Hematopoietic multipotent progenitor cell (in vitro differentiated cells): Measurements from ENCODE around the gene ADGRV1. TPM values are rescaled to one million over a fixed set of nuclear protein-coding genes. Genes with fewer than 3 reads are reported as not detected.
"Not testable (repeated sequence)": the region's sequence is repeated elsewhere in the genome, so short reads cannot be mapped to it uniquely, and the experiment has no call there.

Experiments used
- DNase-seq, 3 donors: peaks; one replicate each; pipeline ENCODE4 v3.0.0-alpha.2; 2011 to 2015; ENCODE audit warnings: low read depth in 2 of 3, low spot score in 2 of 3
- total RNA-seq: library from RNA; depleted of rRNA; stranded (reverse); fragments of >200 nt; gene quantifications from one replicate; pipeline ENCODE4 v1.2.3, GENCODE V29; 2012

The ADGRV1 gene
- total RNA-seq, 1 donor = 0.27 TPM

GRCh38 chr5:91016322-91016721 is 457.7 kb downstream of the ADGRV1 start:
- no peak for DNase-seq

DNA sequence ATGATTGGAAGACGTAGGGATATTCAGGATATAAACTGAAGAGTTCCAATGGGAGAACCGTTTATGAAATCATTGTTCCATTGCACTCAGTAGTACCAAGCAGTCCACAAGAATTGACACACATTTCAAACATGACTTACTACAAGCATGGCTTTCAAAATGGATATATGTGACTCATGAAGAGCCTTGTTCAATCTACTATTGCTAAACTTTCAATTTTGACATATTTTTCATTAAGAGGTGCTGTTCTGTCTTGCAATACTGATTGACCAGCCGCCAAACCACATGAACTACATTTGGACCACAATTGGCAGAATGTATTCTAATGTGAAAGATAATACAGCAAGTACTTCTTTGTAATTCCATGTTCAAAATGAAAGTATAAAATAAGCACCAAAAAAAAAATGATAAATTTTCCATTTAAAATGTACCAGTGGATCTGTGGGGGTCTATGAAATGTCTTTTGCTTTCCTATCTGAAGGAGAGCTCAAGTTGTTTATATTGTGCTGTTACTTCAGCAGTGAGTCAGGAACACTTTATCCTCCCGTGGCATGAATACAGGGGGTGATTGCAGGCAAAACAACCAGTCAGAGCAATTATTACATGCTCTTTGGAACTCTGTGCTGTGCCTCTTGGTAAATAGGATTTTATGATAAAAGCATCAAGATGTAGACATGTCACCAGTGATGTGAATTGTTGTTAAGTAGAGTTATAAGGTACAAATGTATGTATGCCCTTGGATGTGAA is 458.5 kb downstream of the ADGRV1 start:
- DNase-seq = no peak

DNA sequence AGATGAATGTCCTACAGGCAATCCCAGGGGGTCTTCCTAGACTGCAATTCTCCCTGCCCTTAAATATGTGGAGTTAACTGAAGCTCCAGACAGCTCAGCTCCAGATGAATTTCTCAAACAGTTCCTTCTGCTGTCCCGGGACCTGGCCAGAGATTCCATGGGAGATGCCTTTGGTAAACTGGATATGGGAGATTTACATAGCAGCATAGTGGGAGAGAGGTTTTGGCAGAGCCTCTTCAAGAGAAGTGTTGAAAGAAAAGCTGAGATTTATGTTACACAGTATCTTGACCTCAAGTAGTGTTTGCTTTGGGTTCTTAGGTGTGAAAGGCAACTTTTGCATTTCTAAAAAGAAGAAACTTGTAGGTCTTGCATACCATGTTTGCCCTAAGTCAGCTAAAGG is 459.6 kb downstream of the ADGRV1 start:
- no peak for DNase-seq

DNA sequence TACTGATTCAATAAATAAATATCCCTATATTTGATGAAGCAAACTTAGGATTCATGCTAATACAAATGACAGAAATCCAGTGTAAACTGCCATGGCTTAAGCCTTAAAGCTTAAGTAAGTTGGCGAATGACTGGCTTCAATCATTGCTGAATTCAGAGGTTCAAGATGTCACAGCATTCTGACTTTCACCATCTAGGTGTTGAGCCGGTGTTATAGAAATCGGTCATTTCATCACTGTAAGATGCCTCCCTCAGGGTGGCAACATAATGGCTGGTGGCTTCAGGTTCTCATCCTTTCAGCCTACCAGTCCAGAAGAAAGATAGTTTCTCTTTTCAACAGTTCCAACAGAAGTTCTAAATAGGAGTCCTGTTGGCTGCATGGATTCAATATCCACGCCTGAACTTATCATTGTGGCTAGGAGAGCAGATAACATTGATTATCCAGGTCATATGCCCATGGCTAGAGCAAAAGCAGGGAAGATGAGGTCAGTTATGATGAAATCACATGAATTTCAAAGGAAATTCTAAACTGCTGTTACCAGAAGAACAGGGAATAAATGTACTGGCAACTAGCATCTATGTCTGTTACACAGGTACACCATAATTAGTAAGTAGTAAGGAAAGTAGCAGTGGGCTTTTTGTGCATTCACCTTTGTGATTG is 460.2 kb downstream of the ADGRV1 start:
- DNase-seq = no peak

- no peak for DNase-seq
Measured at GRCh38 chr5:91020065-91020800, 461.6 kb downstream of the ADGRV1 start.

- DNase-seq = no peak
Measured at GRCh38 chr5:91022518-91022917, 463.9 kb downstream of the ADGRV1 start.

- no peak for DNase-seq
Measured at GRCh38 chr5:91024206-91024605, 465.6 kb downstream of the ADGRV1 start.

- DNase-seq = no peak
Measured at GRCh38 chr5:91024727-91025126, 466.1 kb downstream of the ADGRV1 start.

DNA sequence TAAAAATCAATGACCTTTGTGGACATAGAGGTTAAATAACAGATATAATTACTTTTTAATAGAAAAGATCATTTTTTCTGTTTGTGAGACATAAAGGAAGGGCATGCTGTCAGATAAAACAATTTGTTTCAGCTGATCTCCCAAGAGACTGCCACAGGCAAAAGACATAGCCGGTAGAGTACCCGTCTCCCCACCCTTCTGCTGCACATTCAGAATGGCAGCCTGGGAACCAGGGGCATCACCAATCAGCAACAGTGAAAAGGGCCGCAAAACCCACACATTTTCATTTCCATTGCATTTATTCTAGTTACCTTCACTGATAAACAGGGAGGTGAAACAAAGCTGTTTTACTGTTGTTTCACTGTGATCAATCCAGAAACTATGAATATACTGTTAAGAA is 466.9 kb downstream of the ADGRV1 start:
- DNase-seq = no peak

DNA sequence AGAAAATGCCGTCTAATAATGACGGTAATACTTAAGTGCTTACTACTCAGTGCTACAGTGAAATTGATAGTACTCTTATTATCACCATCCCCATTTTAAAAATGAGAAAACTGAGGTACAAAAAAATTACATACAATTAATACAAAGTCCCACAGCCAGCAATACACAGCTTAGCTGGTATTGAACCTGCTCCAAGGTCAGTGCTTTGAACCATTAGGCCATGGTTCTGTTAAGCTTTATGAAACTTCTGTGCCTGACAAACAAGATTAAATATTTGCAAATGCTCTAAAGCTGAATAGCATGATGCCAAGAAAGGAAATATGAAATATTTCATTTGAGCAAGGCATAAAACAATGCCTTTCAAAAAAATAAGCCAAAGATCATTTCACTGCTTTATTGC is 467.4 kb downstream of the ADGRV1 start:
- no peak for DNase-seq

DNA sequence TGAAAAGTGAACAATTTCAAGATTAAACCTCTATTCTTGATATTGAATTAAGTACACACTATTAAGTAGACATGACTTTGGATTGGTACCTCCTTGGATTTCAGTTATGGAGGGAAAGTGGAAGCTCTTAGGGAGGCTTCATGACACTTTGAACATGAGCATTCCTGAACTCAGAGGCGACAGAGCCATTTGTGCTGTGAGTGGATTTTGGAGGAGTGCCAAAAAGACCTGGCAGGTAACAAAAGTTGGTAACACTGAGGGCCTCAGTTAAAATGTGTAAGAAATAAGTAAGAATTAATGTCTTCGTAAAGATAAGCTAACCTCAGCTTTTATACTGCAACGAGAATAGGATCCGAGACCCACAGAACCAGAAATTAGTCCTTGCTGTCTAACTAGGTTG is 467.9 kb downstream of the ADGRV1 start:
- DNase-seq = no peak

GRCh38 chr5:91027405-91028139 is 469.0 kb downstream of the ADGRV1 start:
- no peak for DNase-seq

DNA sequence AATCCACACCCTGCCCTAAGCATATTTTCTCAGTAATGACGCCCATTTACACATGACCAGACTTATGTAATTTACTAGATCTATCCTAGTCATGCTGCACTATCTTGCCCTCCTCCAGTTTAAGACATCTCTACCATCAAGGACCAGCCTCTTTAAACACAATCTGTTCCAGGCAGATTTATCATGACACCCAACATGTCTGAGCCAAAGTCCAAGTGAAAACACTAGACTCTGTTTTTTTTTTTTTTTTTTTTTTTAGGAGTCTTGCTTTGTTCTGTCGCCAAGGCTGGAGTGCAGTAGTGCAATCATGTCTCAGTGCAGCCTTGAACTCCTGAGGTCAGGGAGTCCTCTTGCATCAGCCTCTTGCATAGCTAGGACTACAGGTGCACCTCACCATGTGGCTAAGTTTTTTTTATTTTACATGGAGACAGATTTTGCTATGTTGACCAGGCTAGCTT is 469.9 kb downstream of the ADGRV1 start:
- no peak for DNase-seq

DNA sequence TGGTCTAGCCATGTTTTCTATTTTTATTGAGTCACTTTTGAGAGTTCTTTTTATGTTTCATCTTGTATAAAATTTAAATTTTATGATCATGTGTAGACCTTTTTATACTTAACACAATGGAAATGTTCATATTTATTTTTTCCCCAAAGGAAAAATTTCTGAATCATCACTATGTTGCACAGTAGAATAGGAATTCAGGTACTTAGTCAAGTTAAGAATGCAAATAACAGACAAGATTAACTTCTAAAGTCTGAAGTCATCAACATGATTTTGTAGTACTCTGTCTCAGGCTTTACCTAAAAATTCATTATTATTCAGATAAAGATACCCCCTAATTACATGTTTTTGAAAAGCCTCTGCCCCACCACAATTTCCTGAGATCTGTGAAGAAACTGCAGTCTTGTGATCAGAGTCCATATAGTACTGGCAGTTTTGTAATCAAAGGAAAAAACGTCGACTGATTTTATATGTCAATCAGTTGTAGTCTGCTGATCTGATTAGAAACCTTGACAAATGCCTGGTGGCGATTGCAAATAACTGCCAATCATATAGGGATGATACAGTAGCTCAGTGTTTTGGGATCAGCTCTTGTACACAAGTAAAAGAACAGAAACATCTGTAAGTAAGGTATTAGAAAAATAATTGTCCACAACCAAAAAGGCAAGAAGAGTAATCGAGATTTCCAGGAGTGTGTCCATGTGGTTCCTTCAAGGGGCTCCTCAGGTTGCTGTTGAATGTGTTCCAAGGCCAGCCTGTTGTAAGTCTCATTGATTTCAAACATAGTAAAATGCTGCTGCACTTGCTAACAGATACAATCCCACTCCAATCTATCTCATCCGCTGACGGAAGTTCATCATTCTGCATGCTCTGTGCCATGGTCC is 472.2 kb downstream of the ADGRV1 start:
- DNase-seq = no peak

DNA sequence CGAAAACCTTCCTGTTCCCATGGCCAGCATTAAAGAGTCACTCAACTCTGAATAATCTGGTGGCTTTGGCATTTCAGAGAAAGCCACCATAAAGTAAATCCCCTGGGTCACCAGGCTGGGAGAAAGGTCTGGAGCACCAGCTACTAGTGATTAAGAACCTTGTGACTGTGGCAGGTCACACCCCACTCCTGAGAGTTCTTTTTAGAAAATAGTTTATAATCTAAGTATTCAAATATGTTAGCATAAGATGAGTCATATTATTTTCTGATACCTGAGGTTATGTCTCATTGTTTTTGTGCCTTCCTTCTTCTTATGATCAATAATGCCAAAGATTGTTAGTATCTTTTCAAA is 472.8 kb downstream of the ADGRV1 start:
- DNase-seq = no peak

DNA sequence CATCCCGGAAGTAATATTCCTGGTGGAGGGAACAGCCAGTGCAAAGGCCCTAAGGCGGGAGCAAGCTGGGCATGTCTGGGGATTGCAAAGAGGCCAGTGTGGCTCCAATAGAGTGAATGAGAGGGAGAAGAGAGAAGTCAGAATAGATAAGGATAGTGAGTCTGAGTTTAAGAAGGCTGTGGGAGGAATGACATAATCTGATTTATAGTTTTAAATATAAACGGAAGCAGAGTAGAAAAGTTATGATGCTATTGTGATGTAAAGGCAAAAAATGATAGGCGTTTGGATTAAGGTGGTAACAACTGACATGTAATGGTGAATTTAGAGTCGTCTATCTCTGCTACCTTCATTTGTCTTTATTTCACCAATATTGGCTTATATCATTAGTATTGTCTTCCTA is 473.5 kb downstream of the ADGRV1 start:
- DNase-seq = no peak

DNA sequence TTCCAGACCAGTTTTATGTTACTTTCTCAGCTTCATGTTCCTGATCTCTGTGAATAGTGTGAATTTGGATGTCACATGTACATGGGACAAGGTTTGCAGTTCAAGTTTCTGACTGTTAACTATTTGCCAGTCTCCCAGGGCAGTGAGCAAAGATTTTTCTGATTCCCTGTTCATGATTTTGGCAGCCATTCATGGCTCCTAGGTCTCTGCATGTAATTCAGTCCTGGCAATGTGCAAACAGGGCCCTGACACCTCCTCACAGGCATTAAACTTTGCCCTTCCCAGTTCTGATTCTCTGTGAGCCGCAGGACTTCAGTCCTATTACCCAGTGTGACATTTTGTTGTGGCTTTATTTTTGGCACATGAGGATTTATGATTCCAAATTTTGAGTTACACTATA is 474.8 kb downstream of the ADGRV1 start:
- DNase-seq = no peak

DNA sequence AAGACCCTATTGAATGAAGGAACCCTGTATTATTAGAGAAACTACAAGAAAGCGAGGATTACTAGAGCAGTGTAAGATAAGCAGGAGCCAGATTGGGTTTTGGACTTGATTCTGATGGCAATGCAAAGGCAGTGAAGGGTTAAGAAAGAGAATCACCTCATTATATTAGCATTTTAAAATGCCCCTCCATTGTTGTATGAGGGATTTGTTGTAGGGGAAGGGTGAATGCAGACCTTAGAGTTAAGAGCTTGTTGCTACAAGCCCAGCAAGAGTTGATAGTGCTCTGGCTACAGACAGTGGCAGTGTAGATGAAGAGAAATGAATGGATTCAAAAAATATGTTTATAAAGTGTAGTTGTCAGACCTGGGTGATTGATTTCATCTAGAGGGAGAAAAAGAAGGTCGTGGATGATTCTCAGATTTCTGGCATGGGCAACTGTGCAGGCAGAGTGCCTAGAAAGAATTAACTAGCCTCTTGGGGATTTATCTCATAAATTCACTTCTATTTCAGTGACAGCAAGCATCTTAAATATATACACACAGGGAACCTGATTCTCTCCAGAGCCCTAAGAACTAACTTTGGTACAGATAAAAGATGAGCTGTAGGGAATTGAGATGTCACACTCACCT is 479.7 kb downstream of the ADGRV1 start:
- no peak for DNase-seq

DNA sequence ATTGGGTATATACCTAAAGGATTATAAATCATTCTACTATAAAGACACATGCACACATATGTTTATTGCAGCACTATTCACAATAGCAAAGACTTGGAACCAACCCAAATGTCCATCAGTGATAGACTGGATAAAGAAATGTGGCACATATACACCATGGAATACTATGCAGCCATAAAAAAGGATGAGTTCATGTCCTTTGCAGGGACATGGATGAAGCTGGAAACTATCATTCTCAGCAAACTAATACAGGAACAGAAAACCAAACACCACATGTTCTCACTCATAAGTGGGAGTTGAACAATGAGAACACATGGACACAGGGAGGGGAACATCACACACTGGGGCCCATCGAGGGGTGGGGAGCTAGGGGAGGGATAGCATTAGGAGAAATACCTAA is 482.5 kb downstream of the ADGRV1 start:
- DNase-seq = not testable (repeated sequence)
